A204.1 (cell line): ENCODE data around the gene UNC93A.
"Not testable (repeated sequence)": the region's sequence is repeated elsewhere in the genome, so short reads cannot be mapped to it uniquely, and the experiment has no call there.

Source experiments
- FAIRE-seq: peaks from 2 replicates; lab custom pipeline; 2012; peaks lifted over from hg19 to GRCh38; lab: Jason Lieb, UNC

Gene UNC93A

GRCh38 chr6:167314180-167314821 lies 23.2 kb downstream of the UNC93A start:
- FAIRE-seq: no peak

GRCh38 chr6:167317172-167317571 lies 26.1 kb downstream of the UNC93A start:
- FAIRE-seq: no peak

GRCh38 chr6:167318354-167318753 lies 27.2 kb downstream of the UNC93A start:
- not testable (repeated sequence) for FAIRE-seq

- FAIRE-seq: not testable (repeated sequence)
Observed at GRCh38 chr6:167318856-167319255, 27.7 kb downstream of the UNC93A start.

- not testable (repeated sequence) for FAIRE-seq
Observed at GRCh38 chr6:167319856-167320753, 29.0 kb downstream of the UNC93A start.

- not testable (repeated sequence) for FAIRE-seq
Observed at GRCh38 chr6:167320754-167321056, 29.6 kb downstream of the UNC93A start.

GRCh38 chr6:167321185-167321584 lies 30.1 kb downstream of the UNC93A start:
- not testable (repeated sequence) for FAIRE-seq

- no peak for FAIRE-seq
Observed at GRCh38 chr6:167323111-167323510, 32.0 kb downstream of the UNC93A start.

- no peak for FAIRE-seq
Observed at GRCh38 chr6:167324111-167324510, 33.0 kb downstream of the UNC93A start.

GRCh38 chr6:167325766-167326165 lies 34.7 kb downstream of the UNC93A start:
- FAIRE-seq: no peak

- FAIRE-seq: no peak
Observed at GRCh38 chr6:167327391-167327790, 36.3 kb downstream of the UNC93A start.

GRCh38 chr6:167328086-167328485 lies 37.0 kb downstream of the UNC93A start:
- no peak for FAIRE-seq

GRCh38 chr6:167329014-167329413 lies 37.9 kb downstream of the UNC93A start:
- FAIRE-seq: no peak

- FAIRE-seq: no peak
Observed at GRCh38 chr6:167330750-167331149, 39.6 kb downstream of the UNC93A start.

- FAIRE-seq: no peak
Observed at GRCh38 chr6:167331565-167331964, 40.5 kb downstream of the UNC93A start.

- FAIRE-seq: no peak
Observed at GRCh38 chr6:167336844-167337630, 45.9 kb downstream of the UNC93A start.

- FAIRE-seq: no peak
Observed at GRCh38 chr6:167337675-167338449, 46.7 kb downstream of the UNC93A start.

GRCh38 chr6:167338541-167339117 lies 47.5 kb downstream of the UNC93A start:
- no peak for FAIRE-seq

GRCh38 chr6:167341038-167341583 lies 50.0 kb downstream of the UNC93A start:
- FAIRE-seq: no peak

GRCh38 chr6:167341665-167342655 lies 50.8 kb downstream of the UNC93A start:
- FAIRE-seq: no peak
